ENCODE measurements around the gene RBBP7. TPM values are rescaled to one million over a fixed set of nuclear protein-coding genes. Genes with fewer than 3 reads are reported as not detected.

The RBBP7 gene
- 10 to 100 TPM; 66.3 to 73.2 TPM for total RNA-seq
- long read RNA-seq, transcript RBBP7-203 (12 exons, 2,333 nt): major isoform, 125 of 189 reads
- long read RNA-seq, transcript RBBP7-202 (12 exons, 2,036 nt): minor isoform, 41 of 189 reads
- long read RNA-seq, partial matches to known transcripts: 1 of 189 reads
- long read RNA-seq, other reads (novel, unspliced or antisense): 18 of 189 reads

- ATAC-seq: peak; percentile 93
- intact Hi-C loops (cut with DNase I, micrococcal nuclease): no loop called here
- DNase-seq: peak; percentile 93 to 94
Measured at GRCh38 chrX:16870095-16870861, at the start of gene RBBP7. TSS of gene RBBP7 (minus strand) at chrX:16870362. CDS start at chrX:16870053, 309 bp downstream.

- no peak for DNase-seq
- no peak for ATAC-seq
- intact Hi-C loops (cut with DNase I, micrococcal nuclease): no loop called here
Measured at GRCh38 chrX:16918979-16919378, 48.8 kb upstream of the RBBP7 start.

GRCh38 chrX:16917120-16917519 lies 47.0 kb upstream of the RBBP7 start:
- no peak for DNase-seq
- intact Hi-C loops (cut with DNase I, micrococcal nuclease): no loop called here
- no peak for ATAC-seq

GRCh38 chrX:16916561-16916960 lies 46.4 kb upstream of the RBBP7 start:
- DNase-seq: no peak
- intact Hi-C loops (cut with DNase I, micrococcal nuclease): no loop called here
- no peak for ATAC-seq

GRCh38 chrX:16914058-16914457 lies 43.9 kb upstream of the RBBP7 start:
- no peak for ATAC-seq
- intact Hi-C loops (cut with DNase I, micrococcal nuclease): no loop called here
- no peak for DNase-seq

- ATAC-seq (no peak), DNase-seq (no peak)
- intact Hi-C loops (cut with DNase I, micrococcal nuclease): no loop called here
Measured at GRCh38 chrX:16910376-16910775, 40.2 kb upstream of the RBBP7 start.

- intact Hi-C loops (cut with DNase I, micrococcal nuclease): no loop called here
- ATAC-seq (no peak), DNase-seq (no peak)
Measured at GRCh38 chrX:16903274-16904022, 33.3 kb upstream of the RBBP7 start.

GRCh38 chrX:16897445-16897844 lies 27.3 kb upstream of the RBBP7 start:
- DNase-seq (no peak), ATAC-seq (peak; percentile 35)
- intact Hi-C loops (cut with DNase I, micrococcal nuclease): no loop called here

GRCh38 chrX:16892504-16893362 lies 22.6 kb upstream of the RBBP7 start:
- DNase-seq: peak; percentile 65 to 75
- ATAC-seq: peak; percentile 95
- intact Hi-C loops (cut with DNase I, micrococcal nuclease): no loop called here

- DNase-seq (no peak), ATAC-seq (no peak)
- intact Hi-C loops (cut with DNase I, micrococcal nuclease): no loop called here
Measured at GRCh38 chrX:16885628-16886027, 15.5 kb upstream of the RBBP7 start.

- intact Hi-C loops (cut with DNase I, micrococcal nuclease): no loop called here
Measured at GRCh38 chrX:16883487-16883804, 13.3 kb upstream of the RBBP7 start.

GRCh38 chrX:16882702-16883486 lies 12.7 kb upstream of the RBBP7 start:
- intact Hi-C loops (cut with DNase I, micrococcal nuclease): no loop called here
- ATAC-seq: peak; percentile 80

More at GRCh38 chrX:16883487-16883804, 13.3 kb upstream of the RBBP7 start:
- no peak for DNase-seq
- no peak for ATAC-seq

GRCh38 chrX:16882169-16882568 lies 12.0 kb upstream of the RBBP7 start:
- peak; percentile 58 to 64 for DNase-seq
- intact Hi-C loops (cut with DNase I, micrococcal nuclease): no loop called here
- peak; percentile 70 for ATAC-seq

More at GRCh38 chrX:16882702-16883486, 12.7 kb upstream of the RBBP7 start:
- peak; percentile 60 to 83 for DNase-seq

- ATAC-seq (no peak), DNase-seq (no peak)
- intact Hi-C loops (cut with DNase I, micrococcal nuclease): no loop called here
Measured at GRCh38 chrX:16876696-16877095, 6.5 kb upstream of the RBBP7 start.

GRCh38 chrX:16874458-16875095 lies 4.4 kb upstream of the RBBP7 start:
- intact Hi-C loops (cut with DNase I, micrococcal nuclease): no loop called here

GRCh38 chrX:16873106-16873505 lies 2.9 kb upstream of the RBBP7 start:
- intact Hi-C loops (cut with DNase I, micrococcal nuclease): no loop called here
- ATAC-seq: no peak
- DNase-seq: no peak

More at GRCh38 chrX:16874458-16875095, 4.4 kb upstream of the RBBP7 start:
- DNase-seq (no peak), ATAC-seq (no peak)

- ATAC-seq: peak; percentile 13
- peak; percentile 27 to 67 for DNase-seq
- intact Hi-C loops (cut with DNase I, micrococcal nuclease): no loop called here
Measured at GRCh38 chrX:16870862-16871815, 977 bp upstream of the RBBP7 start.

Data from left colon (tissue), 2 donors.